Type B pancreatic cell (in vitro differentiated cells): Measurements from ENCODE around the gene OLFML3. TPM values are rescaled to one million over a fixed set of nuclear protein-coding genes. Genes with fewer than 3 reads are reported as not detected.

Experiments
- DNase-seq: peaks from one replicate; pipeline ENCODE4 v3.0.0; 2021; ENCODE audit warnings: mixed read lengths; ENCODE audit not compliant: unreplicated experiment; ENCODE audit errors: extremely low spot score
- H3K27ac Mint-ChIP-seq: 2 replicates; pipeline ENCODE4 v1.8.0; 2021; ENCODE audit warnings: mild to moderate bottlenecking, mixed read lengths
- H3K27me3 Mint-ChIP-seq: 2 replicates; pipeline ENCODE4 v1.8.0; 2021; ENCODE audit warnings: mixed read lengths
- H3K36me3 Mint-ChIP-seq: 2 replicates; pipeline ENCODE4 v1.8.0; 2021; ENCODE audit warnings: mixed read lengths
- H3K4me1 Mint-ChIP-seq: one replicate; pipeline ENCODE4 v1.8.0; 2021; ENCODE audit warnings: mixed read lengths; ENCODE audit not compliant: unreplicated experiment
- H3K4me3 Mint-ChIP-seq: 2 replicates; pipeline ENCODE4 v1.8.0; 2021; ENCODE audit warnings: mild to moderate bottlenecking, mixed read lengths
- H3K9me3 Mint-ChIP-seq: 2 replicates; pipeline ENCODE4 v1.8.0; 2021; ENCODE audit warnings: mixed read lengths
- total RNA-seq: library from RNA; stranded (reverse); gene quantifications from 2 replicates; pipeline ENCODE4 v1.2.1, GENCODE V29; 2021; ENCODE audit warnings: low replicate concordance
- TF ChIP-seq, protein P1 (sequence below): fragments of 200-600 bp; sonication (generic); conservative IDR thresholded peaks from 2 replicates; pipeline ENCODE4 v1.5.0; 2021; ENCODE audit warnings: antibody characterized with exemption, mild to moderate bottlenecking

OLFML3 gene
- total RNA-seq, 1 donor from 2014 or later, result 30.5 TPM

GRCh38 chr1:113940365-113941244 is 38.7 kb upstream of the OLFML3 start:
- no peak overlapping the region for H3K27ac Mint-ChIP-seq
- H3K4me3 Mint-ChIP-seq, result no peak overlapping the region
- peaks cover 4% of the 10 kb centered on the region for H3K9me3 Mint-ChIP-seq
- H3K36me3 Mint-ChIP-seq, result peaks cover 25% of the 10 kb centered on the region
- H3K4me1 Mint-ChIP-seq, result peaks cover 12% of the 10 kb centered on the region
- no peak for DNase-seq
- TF ChIP-seq, protein P1, sequence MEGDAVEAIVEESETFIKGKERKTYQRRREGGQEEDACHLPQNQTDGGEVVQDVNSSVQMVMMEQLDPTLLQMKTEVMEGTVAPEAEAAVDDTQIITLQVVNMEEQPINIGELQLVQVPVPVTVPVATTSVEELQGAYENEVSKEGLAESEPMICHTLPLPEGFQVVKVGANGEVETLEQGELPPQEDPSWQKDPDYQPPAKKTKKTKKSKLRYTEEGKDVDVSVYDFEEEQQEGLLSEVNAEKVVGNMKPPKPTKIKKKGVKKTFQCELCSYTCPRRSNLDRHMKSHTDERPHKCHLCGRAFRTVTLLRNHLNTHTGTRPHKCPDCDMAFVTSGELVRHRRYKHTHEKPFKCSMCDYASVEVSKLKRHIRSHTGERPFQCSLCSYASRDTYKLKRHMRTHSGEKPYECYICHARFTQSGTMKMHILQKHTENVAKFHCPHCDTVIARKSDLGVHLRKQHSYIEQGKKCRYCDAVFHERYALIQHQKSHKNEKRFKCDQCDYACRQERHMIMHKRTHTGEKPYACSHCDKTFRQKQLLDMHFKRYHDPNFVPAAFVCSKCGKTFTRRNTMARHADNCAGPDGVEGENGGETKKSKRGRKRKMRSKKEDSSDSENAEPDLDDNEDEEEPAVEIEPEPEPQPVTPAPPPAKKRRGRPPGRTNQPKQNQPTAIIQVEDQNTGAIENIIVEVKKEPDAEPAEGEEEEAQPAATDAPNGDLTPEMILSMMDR, result no peak
- H3K27me3 Mint-ChIP-seq, result no peaks in the 10 kb centered on the region

DNA sequence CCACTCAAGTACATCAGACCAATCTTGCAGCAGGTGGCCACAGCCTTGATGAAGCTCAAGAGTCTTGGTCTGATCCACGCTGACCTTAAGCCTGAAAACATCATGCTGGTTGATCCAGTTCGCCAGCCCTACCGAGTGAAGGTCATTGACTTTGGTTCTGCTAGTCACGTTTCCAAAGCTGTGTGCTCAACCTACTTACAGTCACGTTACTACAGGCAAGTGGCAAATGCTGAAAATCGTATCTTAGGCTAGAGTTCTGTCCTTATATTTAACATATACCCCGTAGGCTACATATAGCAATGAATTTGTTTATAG is 38.1 kb upstream of the OLFML3 start:
- H3K36me3 Mint-ChIP-seq, result peaks cover 28% of the 10 kb centered on the region
- H3K27ac Mint-ChIP-seq, result no peak overlapping the region
- H3K4me1 Mint-ChIP-seq, result peaks cover 16% of the 10 kb centered on the region
- no peaks in the 10 kb centered on the region for H3K27me3 Mint-ChIP-seq
- no peak overlapping the region for H3K4me3 Mint-ChIP-seq
- no peak for DNase-seq
- TF ChIP-seq, protein P1, result no peak
- H3K9me3 Mint-ChIP-seq, result peaks cover 4% of the 10 kb centered on the region

DNA sequence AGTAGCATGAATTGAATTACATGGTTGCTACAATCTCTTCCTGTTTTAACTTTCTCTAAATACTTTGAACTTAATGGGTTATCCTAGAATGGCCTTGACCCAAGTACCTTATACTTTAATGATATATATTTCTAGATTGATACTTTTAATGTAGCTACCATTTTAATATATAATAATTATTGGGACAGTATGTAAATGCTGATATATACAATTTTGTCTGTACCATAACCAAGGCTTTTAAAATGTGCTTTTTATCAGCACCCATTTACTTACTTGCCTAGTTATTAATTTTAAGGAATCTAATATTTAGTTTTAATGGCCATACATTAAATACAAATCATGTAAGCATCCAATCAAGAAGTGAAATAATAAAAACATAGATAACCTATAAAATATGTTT is 36.7 kb upstream of the OLFML3 start:
- H3K36me3 Mint-ChIP-seq, result peaks cover 28% of the 10 kb centered on the region
- H3K4me3 Mint-ChIP-seq, result no peak overlapping the region
- H3K27ac Mint-ChIP-seq, result no peak overlapping the region
- TF ChIP-seq, protein P1, result no peak
- H3K4me1 Mint-ChIP-seq, result peaks cover 25% of the 10 kb centered on the region
- peaks cover 4% of the 10 kb centered on the region for H3K9me3 Mint-ChIP-seq
- DNase-seq, result no peak
- H3K27me3 Mint-ChIP-seq, result no peaks in the 10 kb centered on the region

- Mint-ChIP-seq H3K36me3 (peaks cover 28% of the 10 kb centered on the region), H3K27ac (no peak overlapping the region), H3K4me3 (no peak overlapping the region), H3K9me3 (peaks cover 4% of the 10 kb centered on the region), H3K4me1 (peaks cover 26% of the 10 kb centered on the region), H3K27me3 (no peaks in the 10 kb centered on the region)
- no peak for DNase-seq
- TF ChIP-seq, protein P1, result no peak
Observed at GRCh38 chr1:113943028-113943811, 36.1 kb upstream of the OLFML3 start.

DNA sequence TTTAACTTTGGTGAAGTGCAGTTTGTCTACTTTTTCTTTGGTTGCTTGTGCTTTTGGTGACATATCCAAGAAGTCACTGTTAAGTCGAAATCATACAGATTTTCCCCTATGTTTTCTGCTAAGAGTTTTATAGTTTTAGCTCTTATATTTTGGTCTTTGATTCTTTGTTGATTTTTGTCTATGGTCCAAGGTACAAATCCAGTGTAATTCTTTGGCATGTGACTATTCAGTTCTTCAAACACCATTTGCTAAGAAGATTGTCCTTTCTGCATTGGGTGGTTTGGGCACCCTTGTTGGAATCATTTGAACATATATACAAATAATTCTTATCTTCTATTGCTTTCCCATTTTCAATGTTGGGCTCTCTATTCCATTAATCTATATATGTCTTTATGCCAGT is 33.9 kb upstream of the OLFML3 start:
- H3K27me3 Mint-ChIP-seq, result no peaks in the 10 kb centered on the region
- no peak overlapping the region for H3K27ac Mint-ChIP-seq
- H3K4me3 Mint-ChIP-seq, result no peak overlapping the region
- H3K4me1 Mint-ChIP-seq, result peaks cover 27% of the 10 kb centered on the region
- peaks cover 4% of the 10 kb centered on the region for H3K9me3 Mint-ChIP-seq
- DNase-seq, result no peak
- TF ChIP-seq, protein P1, result no peak
- H3K36me3 Mint-ChIP-seq, result peaks cover 28% of the 10 kb centered on the region
